Cardiac fibroblast (primary cell): ENCODE measurements around the gene PLXNA4.

ENCODE experiments used
- DNase-seq, 2 donors: peaks; one replicate each; pipeline versions ENCODE4 v3.0.0 to v3.0.0-alpha.2; 2010; ENCODE audit warnings: low read depth in 2 of 2
- H3K4me3 ChIP-seq, 2 donors: replicated peaks in 1 of 2; 1 replicate in 1 of 2; 2 replicates in 1 of 2; pipeline ENCODE4 v1.5.1; 2011; ENCODE audit warnings: low read depth in 2 of 2, low read length in 2 of 2, mild to moderate bottlenecking in 2 of 2, moderate library complexity in 1 of 2
- CTCF ChIP-seq: IDR thresholded peaks from one replicate; pipeline ENCODE4 v1.5.1; 2011; ENCODE audit warnings: low read depth, mild to moderate bottlenecking, low read length, inconsistent platforms

PLXNA4 gene

GRCh38 chr7:132134814-132135445, 441.3 kb downstream of the PLXNA4 start:
- no peak overlapping the region for H3K4me3 ChIP-seq
- no peak for TF ChIP-seq CTCF
- no peak for DNase-seq

GRCh38 chr7:132133501-132133900, 442.8 kb downstream of the PLXNA4 start:
- no peak for TF ChIP-seq CTCF
- DNase-seq, result no peak
- no peak overlapping the region for H3K4me3 ChIP-seq

GRCh38 chr7:132131196-132131595, 445.1 kb downstream of the PLXNA4 start:
- no peak overlapping the region for H3K4me3 ChIP-seq
- TF ChIP-seq CTCF, result no peak
- DNase-seq, result no peak

GRCh38 chr7:132130497-132130896, 445.8 kb downstream of the PLXNA4 start:
- no peak for DNase-seq
- H3K4me3 ChIP-seq, result no peak overlapping the region
- no peak for TF ChIP-seq CTCF

DNA sequence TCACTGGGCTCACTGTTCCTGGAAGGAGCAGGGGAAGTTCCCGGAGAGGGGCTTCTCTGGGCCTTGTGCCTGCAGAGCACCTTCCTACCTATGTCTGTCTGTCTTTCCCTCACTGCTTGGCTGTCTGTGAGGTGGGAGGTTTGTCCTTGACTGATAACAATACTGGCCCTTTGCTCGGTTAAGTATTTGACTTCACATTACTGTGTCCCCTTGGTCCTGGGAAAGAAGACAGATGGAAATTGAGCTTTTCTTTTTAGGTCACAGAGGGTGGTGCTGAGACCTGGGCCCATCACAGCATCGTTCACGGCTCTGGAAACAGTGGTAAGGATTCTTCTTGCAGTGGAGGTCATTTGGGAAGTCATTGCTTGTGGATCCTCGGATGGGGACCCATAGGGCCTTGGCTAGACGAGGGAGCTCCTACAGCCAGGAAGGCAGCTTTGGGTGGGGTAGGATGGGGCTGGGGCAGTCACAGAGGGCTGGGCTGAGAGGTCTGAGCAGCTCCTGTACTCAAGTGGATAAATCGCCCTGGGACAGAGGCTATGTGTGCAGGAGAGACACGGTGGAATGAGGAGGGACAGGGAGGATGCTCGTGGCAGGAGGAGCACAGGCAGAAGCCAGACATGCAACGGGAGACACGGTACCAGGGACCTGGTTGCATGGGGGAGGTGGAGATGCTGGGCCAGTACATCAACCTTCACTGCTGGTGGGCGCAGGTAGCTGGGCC, 450.2 kb downstream of the PLXNA4 start:
- H3K4me3 ChIP-seq, result no peak overlapping the region
- no peak for DNase-seq
- no peak for TF ChIP-seq CTCF

DNA sequence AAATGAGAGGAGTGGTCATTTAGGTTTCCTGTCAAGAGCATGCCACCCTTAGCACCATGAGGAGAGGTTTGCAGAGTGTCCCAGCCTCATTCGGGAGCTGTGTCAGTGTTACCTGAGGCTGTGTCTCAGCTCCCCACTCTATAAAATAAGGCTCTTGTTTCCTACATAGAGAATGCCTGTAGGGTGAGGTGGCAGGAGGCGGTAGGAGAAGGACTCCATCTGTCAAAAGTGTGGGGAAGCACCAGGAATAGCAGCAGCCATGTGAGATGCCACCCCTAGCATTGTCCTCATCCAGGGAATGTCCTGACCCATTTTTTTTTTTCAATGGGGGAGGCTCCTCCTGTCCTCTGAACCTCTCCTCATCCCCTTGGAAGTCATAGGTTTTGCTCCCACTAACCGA, 451.2 kb downstream of the PLXNA4 start:
- DNase-seq, result no peak
- H3K4me3 ChIP-seq, result no peak overlapping the region
- no peak for TF ChIP-seq CTCF
